GM12865 (cell line): Measurements from ENCODE around the gene MAP3K14.

Experiments
- DNase-seq: peaks from one replicate; pipeline ENCODE4 v3.0.0; 2010; ENCODE audit warnings: low read depth
- H3K4me3 ChIP-seq: 2 replicates; pipeline ENCODE4 v1.5.1; 2011; ENCODE audit warnings: mild to moderate bottlenecking, low read depth, low read length, control low read depth
- CTCF ChIP-seq: IDR thresholded peaks from 2 replicates; pipeline ENCODE4 v1.5.1; 2011; ENCODE audit warnings: low read length, control low read depth, low read depth, inconsistent platforms; ENCODE audit not compliant: insufficient read depth; ENCODE audit errors: missing control alignments

Gene MAP3K14

GRCh38 chr17:45231481-45232116 lies 85.2 kb downstream of the MAP3K14 start:
- TF ChIP-seq CTCF, result peak; percentile 39
- DNase-seq, result peak; percentile 46
- no peak overlapping the region for H3K4me3 ChIP-seq

GRCh38 chr17:45230787-45231480 lies 85.9 kb downstream of the MAP3K14 start:
- TF ChIP-seq CTCF, result no peak
- no peak overlapping the region for H3K4me3 ChIP-seq
- no peak for DNase-seq

GRCh38 chr17:45230410-45230786 lies 86.4 kb downstream of the MAP3K14 start:
- DNase-seq, result no peak
- no peak for TF ChIP-seq CTCF
- no peak overlapping the region for H3K4me3 ChIP-seq

GRCh38 chr17:45229681-45230409 lies 87.0 kb downstream of the MAP3K14 start:
- no peak for TF ChIP-seq CTCF
- DNase-seq, result peak; percentile 63
- no peak overlapping the region for H3K4me3 ChIP-seq

GRCh38 chr17:45228763-45229539 lies 87.9 kb downstream of the MAP3K14 start:
- TF ChIP-seq CTCF, result no peak
- H3K4me3 ChIP-seq, result peak overlapping the region; percentile 96
- peak; percentile 94 for DNase-seq

- peak; percentile 43 for DNase-seq
- no peak for TF ChIP-seq CTCF
- peak overlapping the region; percentile 96 for H3K4me3 ChIP-seq
Observed at GRCh38 chr17:45227926-45228762, 88.7 kb downstream of the MAP3K14 start.
